ENCODE results near the gene NRF1.

NRF1 gene

DNA sequence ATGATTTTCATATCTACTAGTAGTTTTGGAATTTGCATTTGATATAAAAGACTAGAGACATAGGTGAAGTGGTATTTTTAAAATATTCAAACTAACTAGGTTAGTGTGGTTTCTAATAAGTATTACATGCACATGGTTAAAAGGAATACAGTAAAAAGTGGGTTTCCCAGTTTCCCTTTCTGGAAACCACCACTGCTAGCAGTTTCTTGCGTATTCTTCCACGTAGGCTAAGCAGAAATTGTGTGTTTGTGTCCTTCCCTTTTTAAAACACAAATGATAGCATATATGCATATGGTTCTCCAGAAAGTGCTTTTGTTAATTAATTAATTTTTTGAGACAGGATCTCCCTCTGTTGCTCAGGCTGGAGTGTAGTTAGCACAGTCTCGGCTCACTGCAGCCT is 15.4 kb downstream of the NRF1 start:
- TF ChIP-seq, protein P1, sequence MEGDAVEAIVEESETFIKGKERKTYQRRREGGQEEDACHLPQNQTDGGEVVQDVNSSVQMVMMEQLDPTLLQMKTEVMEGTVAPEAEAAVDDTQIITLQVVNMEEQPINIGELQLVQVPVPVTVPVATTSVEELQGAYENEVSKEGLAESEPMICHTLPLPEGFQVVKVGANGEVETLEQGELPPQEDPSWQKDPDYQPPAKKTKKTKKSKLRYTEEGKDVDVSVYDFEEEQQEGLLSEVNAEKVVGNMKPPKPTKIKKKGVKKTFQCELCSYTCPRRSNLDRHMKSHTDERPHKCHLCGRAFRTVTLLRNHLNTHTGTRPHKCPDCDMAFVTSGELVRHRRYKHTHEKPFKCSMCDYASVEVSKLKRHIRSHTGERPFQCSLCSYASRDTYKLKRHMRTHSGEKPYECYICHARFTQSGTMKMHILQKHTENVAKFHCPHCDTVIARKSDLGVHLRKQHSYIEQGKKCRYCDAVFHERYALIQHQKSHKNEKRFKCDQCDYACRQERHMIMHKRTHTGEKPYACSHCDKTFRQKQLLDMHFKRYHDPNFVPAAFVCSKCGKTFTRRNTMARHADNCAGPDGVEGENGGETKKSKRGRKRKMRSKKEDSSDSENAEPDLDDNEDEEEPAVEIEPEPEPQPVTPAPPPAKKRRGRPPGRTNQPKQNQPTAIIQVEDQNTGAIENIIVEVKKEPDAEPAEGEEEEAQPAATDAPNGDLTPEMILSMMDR (IDR thresholded peaks at IDR 0.05; ENCODE audit: low read length), result no peak
- TF ChIP-seq EZH2phosphoT487 (IDR thresholded peaks at IDR 0.05; ENCODE audit: low read length) (no peak), EZH2 (optimal IDR thresholded peaks at IDR 0.05; ENCODE audit: low read depth, low read length) (no peak)
- H3K79me2 ChIP-seq (ENCODE audit: low read length), result peaks cover 87% of the 10 kb centered on the region

DNA sequence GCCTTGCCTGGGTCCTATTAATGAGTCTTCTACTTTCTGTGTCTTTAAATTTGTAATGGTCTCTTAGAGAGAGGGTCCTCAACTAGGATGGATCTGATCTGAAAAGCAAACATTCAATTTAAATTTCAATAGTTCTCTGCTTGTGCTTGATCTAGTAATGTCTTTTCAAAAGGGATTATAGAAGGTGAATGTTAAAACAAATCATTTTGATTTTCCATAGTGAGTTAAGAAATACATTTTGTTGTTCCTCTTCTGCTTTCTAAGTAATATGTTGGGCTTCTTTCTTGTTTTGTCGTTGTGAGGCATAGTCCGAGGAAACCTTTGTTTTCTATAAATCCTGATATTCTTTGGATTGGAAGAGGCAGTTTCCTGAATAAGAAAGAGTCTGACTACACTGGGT is 18.8 kb downstream of the NRF1 start:
- Histone ChIP-seq H3K36me3 (replicated peaks; ENCODE audit: insufficient read depth, low read length) (no peaks in the 10 kb centered on the region), H3K27ac (ENCODE audit: low read length) (no peak overlapping the region), H2AFZ (ENCODE audit: low read length) (no peak overlapping the region), H4K20me1 (ENCODE audit: insufficient read depth, low read length) (no peaks in the 10 kb centered on the region), H3K4me3 (ENCODE audit: low read length) (no peak overlapping the region), H3K79me2 (ENCODE audit: low read length) (peaks cover 75% of the 10 kb centered on the region), H3K9me3 (replicated peaks; ENCODE audit: insufficient read depth, low read length) (no peaks in the 10 kb centered on the region), H3K9ac (ENCODE audit: low read length) (no peak overlapping the region), H3K4me1 (ENCODE audit: low read length) (no peaks in the 10 kb centered on the region), H3K27me3 (replicated peaks; ENCODE audit: insufficient read depth, low read length) (no peaks in the 10 kb centered on the region), H3K9me2 (replicated peaks; ENCODE audit: insufficient read depth, low read length) (no peaks in the 10 kb centered on the region), H3F3A (ENCODE audit: insufficient read depth, low read length) (no peaks in the 10 kb centered on the region; the same call in 1 of the 2 replicates), H3K4me2 (ENCODE audit: low read depth, low read length) (no peak overlapping the region)
- DNase-seq, result no peak
- TF ChIP-seq EZH2phosphoT487 (IDR thresholded peaks at IDR 0.05; ENCODE audit: low read length) (no peak), EZH2 (optimal IDR thresholded peaks at IDR 0.05; ENCODE audit: low read depth, low read length) (no peak)
- TF ChIP-seq, protein P1 (IDR thresholded peaks at IDR 0.05; ENCODE audit: low read length), result no peak

More for the DNA sequence above, 15.4 kb downstream of the NRF1 start:
- no peaks in the 10 kb centered on the region for H3K9me3 ChIP-seq (replicated peaks; ENCODE audit: insufficient read depth, low read length)
- H3K4me2 ChIP-seq (ENCODE audit: low read depth, low read length), result no peak overlapping the region
- no peaks in the 10 kb centered on the region for H3K27me3 ChIP-seq (replicated peaks; ENCODE audit: insufficient read depth, low read length)
- no peak overlapping the region for H3K9ac ChIP-seq (ENCODE audit: low read length)
- H3K9me2 ChIP-seq (replicated peaks; ENCODE audit: insufficient read depth, low read length), result no peaks in the 10 kb centered on the region
- no peaks in the 10 kb centered on the region for H3K36me3 ChIP-seq (replicated peaks; ENCODE audit: insufficient read depth, low read length)
- no peak overlapping the region for H3K27ac ChIP-seq (ENCODE audit: low read length)
- no peak for DNase-seq
- H4K20me1 ChIP-seq (ENCODE audit: insufficient read depth, low read length), result no peaks in the 10 kb centered on the region
- no peak overlapping the region for H3K4me3 ChIP-seq (ENCODE audit: low read length)
- no peak overlapping the region for H2AFZ ChIP-seq (ENCODE audit: low read length)
- H3K4me1 ChIP-seq (ENCODE audit: low read length), result no peaks in the 10 kb centered on the region
- H3F3A ChIP-seq (ENCODE audit: insufficient read depth, low read length), result no peaks in the 10 kb centered on the region

DNA sequence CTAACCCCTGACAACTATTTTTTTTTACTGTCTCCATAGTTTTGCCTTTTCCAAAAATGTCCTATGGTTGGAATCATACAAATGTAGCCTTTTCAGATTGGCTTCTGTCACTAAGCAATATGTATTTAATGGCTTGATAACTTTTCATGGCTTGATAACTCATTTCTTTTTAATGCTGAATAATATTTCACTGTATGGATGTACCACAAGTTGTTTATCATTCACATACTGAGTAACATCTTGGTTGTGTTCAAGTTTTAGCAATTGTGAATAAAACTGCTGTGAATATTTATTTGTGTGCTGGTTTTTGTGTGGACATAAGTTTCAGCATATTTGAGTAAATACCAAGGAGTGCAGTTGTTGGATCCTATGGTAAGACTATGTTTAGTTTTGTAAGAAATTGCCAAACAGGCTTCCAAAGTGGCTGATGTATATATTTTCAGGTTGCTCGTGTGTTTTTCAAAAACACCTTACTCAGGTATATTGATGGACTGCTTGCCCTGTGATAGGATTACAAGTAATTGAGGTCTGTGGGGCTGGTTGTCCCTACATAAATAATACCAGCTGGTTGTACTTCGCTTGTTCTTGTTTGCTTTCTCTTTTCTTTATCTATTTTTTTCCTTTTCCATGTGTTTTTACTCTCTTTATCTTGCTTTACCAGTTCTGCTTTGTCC is 23.0 kb downstream of the NRF1 start:
- no peak for DNase-seq
- Histone ChIP-seq H3K4me1 (ENCODE audit: low read length) (no peaks in the 10 kb centered on the region), H3K79me2 (ENCODE audit: low read length) (peaks cover 64% of the 10 kb centered on the region)

More for the DNA sequence above, 23.0 kb downstream of the NRF1 start:
- no peak overlapping the region for H3K4me2 ChIP-seq (ENCODE audit: low read depth, low read length)
- H3K9me3 ChIP-seq (replicated peaks; ENCODE audit: insufficient read depth, low read length), result no peaks in the 10 kb centered on the region
- H3K27ac ChIP-seq (ENCODE audit: low read length), result no peak overlapping the region
- H3K9me2 ChIP-seq (replicated peaks; ENCODE audit: insufficient read depth, low read length), result no peaks in the 10 kb centered on the region
- no peak overlapping the region for H2AFZ ChIP-seq (ENCODE audit: low read length)
- no peak overlapping the region for H3K4me3 ChIP-seq (ENCODE audit: low read length)
- TF ChIP-seq, protein P1 (IDR thresholded peaks at IDR 0.05; ENCODE audit: low read length), result no peak
- TF ChIP-seq EZH2phosphoT487 (IDR thresholded peaks at IDR 0.05; ENCODE audit: low read length) (no peak), EZH2 (optimal IDR thresholded peaks at IDR 0.05; ENCODE audit: low read depth, low read length) (no peak)
- H3K36me3 ChIP-seq (replicated peaks; ENCODE audit: insufficient read depth, low read length), result no peaks in the 10 kb centered on the region
- H4K20me1 ChIP-seq (ENCODE audit: insufficient read depth, low read length), result no peaks in the 10 kb centered on the region
- H3K27me3 ChIP-seq (replicated peaks; ENCODE audit: insufficient read depth, low read length), result no peaks in the 10 kb centered on the region
- no peaks in the 10 kb centered on the region; the same call in 1 of the 2 replicates for H3F3A ChIP-seq (ENCODE audit: insufficient read depth, low read length)
- H3K9ac ChIP-seq (ENCODE audit: low read length), result no peak overlapping the region
